ENCODE data around the gene SEPTIN2. TPM values are rescaled to one million over a fixed set of nuclear protein-coding genes. Genes with fewer than 3 reads are reported as not detected.

Gene SEPTIN2
- total and polyA plus RNA-seq, 2 experiments from 2014 or later, result 315 to 373 TPM

- H3K36me3 ChIP-seq (replicated peaks; ENCODE audit: insufficient read depth, low read depth), result no peaks in the 10 kb centered on the region
- no peak overlapping the region for H3K4me3 ChIP-seq
- H3K27me3 ChIP-seq, result no peaks in the 10 kb centered on the region
- H4K20me1 ChIP-seq (ENCODE audit: insufficient read depth, poor library complexity, severe bottlenecking), result peaks cover 66% of the 10 kb centered on the region
- H3K79me2 ChIP-seq, result peaks cover 100% of the 10 kb centered on the region
- H3K4me1 ChIP-seq (ENCODE audit: insufficient read depth), result peaks cover 5% of the 10 kb centered on the region
- H3K4me2 ChIP-seq, result no peak overlapping the region
- H3K9me3 ChIP-seq (ENCODE audit: low read depth), result no peaks in the 10 kb centered on the region
- no peak overlapping the region for H3K27ac ChIP-seq
- no peak for DNase-seq (ENCODE audit: low spot score)
- no peak for TF ChIP-seq EZH2phosphoT487 (IDR thresholded peaks at IDR 0.05; ENCODE audit: low read depth, severe bottlenecking, unreplicated experiment)
- no peak overlapping the region for H2AFZ ChIP-seq
- WGBS (ENCODE audit: low lambda C conversion rate, missing lambda C conversion rate), result 90% methylated on average over 18 of the region's 18 CpGs
- no peaks in the 10 kb centered on the region for H3K9me2 ChIP-seq (replicated peaks; ENCODE audit: insufficient read depth)
These were observed 6.8 kb upstream of the SEPTIN2 start for GRCh38 chr2:241308832-241309500.

GRCh38 chr2:241309684-241310117, 6.0 kb upstream of the SEPTIN2 start:
- no peak overlapping the region for H2AFZ ChIP-seq
- 88% methylated on average over 2 of the region's 2 CpGs for WGBS (ENCODE audit: low lambda C conversion rate, missing lambda C conversion rate)
- DNase-seq (ENCODE audit: low spot score), result no peak
- H3K9me2 ChIP-seq (replicated peaks; ENCODE audit: insufficient read depth), result no peaks in the 10 kb centered on the region
- no peak for TF ChIP-seq EZH2phosphoT487 (IDR thresholded peaks at IDR 0.05; ENCODE audit: low read depth, severe bottlenecking, unreplicated experiment)
- TF ChIP-seq EZH2 (IDR thresholded peaks at IDR 0.05; ENCODE audit: borderline replicate concordance), result no peak
- no peak for TF ChIP-seq CTCF (IDR thresholded peaks at IDR 0.05; ENCODE audit: poor library complexity)
- H3K4me1 ChIP-seq (ENCODE audit: insufficient read depth), result peaks cover 8% of the 10 kb centered on the region
- no peak overlapping the region for H3K4me2 ChIP-seq
- H4K20me1 ChIP-seq (ENCODE audit: insufficient read depth, poor library complexity, severe bottlenecking), result peaks cover 59% of the 10 kb centered on the region
- H3K9me3 ChIP-seq (ENCODE audit: low read depth), result no peaks in the 10 kb centered on the region
- H3K36me3 ChIP-seq (replicated peaks; ENCODE audit: insufficient read depth, low read depth), result no peaks in the 10 kb centered on the region
- peaks cover 100% of the 10 kb centered on the region for H3K79me2 ChIP-seq
- no peak overlapping the region for H3K27ac ChIP-seq
- no peaks in the 10 kb centered on the region for H3K27me3 ChIP-seq
- H3K4me3 ChIP-seq, result no peak overlapping the region

- no peak overlapping the region for H3K4me2 ChIP-seq
- WGBS (ENCODE audit: low lambda C conversion rate, missing lambda C conversion rate), result 93% methylated on average over 13 of the region's 13 CpGs
- no peak overlapping the region for H3K4me3 ChIP-seq
- no peak overlapping the region for H3K27ac ChIP-seq
- no peaks in the 10 kb centered on the region for H3K9me3 ChIP-seq (ENCODE audit: low read depth)
- no peak for DNase-seq (ENCODE audit: low spot score)
- no peaks in the 10 kb centered on the region for H3K36me3 ChIP-seq (replicated peaks; ENCODE audit: insufficient read depth, low read depth)
- peaks cover 89% of the 10 kb centered on the region for H3K79me2 ChIP-seq
- TF ChIP-seq CTCF (IDR thresholded peaks at IDR 0.05; ENCODE audit: poor library complexity) (no peak), EZH2phosphoT487 (IDR thresholded peaks at IDR 0.05; ENCODE audit: low read depth, severe bottlenecking, unreplicated experiment) (no peak), EZH2 (IDR thresholded peaks at IDR 0.05; ENCODE audit: borderline replicate concordance) (no peak)
- H3K27me3 ChIP-seq, result no peaks in the 10 kb centered on the region
- H3K9me2 ChIP-seq (replicated peaks; ENCODE audit: insufficient read depth), result no peaks in the 10 kb centered on the region
- H3K4me1 ChIP-seq (ENCODE audit: insufficient read depth), result peaks cover 8% of the 10 kb centered on the region
- peaks cover 48% of the 10 kb centered on the region for H4K20me1 ChIP-seq (ENCODE audit: insufficient read depth, poor library complexity, severe bottlenecking)
- H2AFZ ChIP-seq, result no peak overlapping the region
These were observed 4.7 kb upstream of the SEPTIN2 start for GRCh38 chr2:241310917-241311566.

GRCh38 chr2:241312082-241312481, 3.6 kb upstream of the SEPTIN2 start:
- no peaks in the 10 kb centered on the region for H3K9me2 ChIP-seq (replicated peaks; ENCODE audit: insufficient read depth)
- H4K20me1 ChIP-seq (ENCODE audit: insufficient read depth, poor library complexity, severe bottlenecking), result peaks cover 54% of the 10 kb centered on the region
- H3K79me2 ChIP-seq, result peaks cover 89% of the 10 kb centered on the region
- H2AFZ ChIP-seq, result no peak overlapping the region
- WGBS (ENCODE audit: low lambda C conversion rate, missing lambda C conversion rate), result 78% methylated on average over 4 of the region's 4 CpGs
- H3K4me3 ChIP-seq, result no peak overlapping the region
- DNase-seq (ENCODE audit: low spot score), result no peak
- TF ChIP-seq EZH2phosphoT487 (IDR thresholded peaks at IDR 0.05; ENCODE audit: low read depth, severe bottlenecking, unreplicated experiment) (no peak), EZH2 (IDR thresholded peaks at IDR 0.05; ENCODE audit: borderline replicate concordance) (no peak), CTCF (IDR thresholded peaks at IDR 0.05; ENCODE audit: poor library complexity) (no peak)
- H3K4me1 ChIP-seq (ENCODE audit: insufficient read depth), result peaks cover 8% of the 10 kb centered on the region
- no peaks in the 10 kb centered on the region for H3K9me3 ChIP-seq (ENCODE audit: low read depth)
- H3K27ac ChIP-seq, result no peak overlapping the region
- peak overlapping the region; percentile 10 for H3K4me2 ChIP-seq
- H3K27me3 ChIP-seq, result no peaks in the 10 kb centered on the region
- no peaks in the 10 kb centered on the region for H3K36me3 ChIP-seq (replicated peaks; ENCODE audit: insufficient read depth, low read depth)

All from hepatocyte (in vitro differentiated cells).